Spleen (tissue), 11 donors: ENCODE results near the gene ALKBH8. TPM values are rescaled to one million over a fixed set of nuclear protein-coding genes. Genes with fewer than 3 reads are reported as not detected.
"Not testable (repeated sequence)": the region's sequence is repeated elsewhere in the genome, so short reads cannot be mapped to it uniquely, and the experiment has no call there.

Experiments used
- DNase-seq: peaks from one replicate; pipeline ENCODE4 v3.0.0-alpha.2; 2020
- H3K27ac ChIP-seq, 8 donors: fragments of 200-600 bp; sonication (generic) in 7 of 8; 1 replicate in 4 of 8; 2 replicates in 4 of 8; pipeline versions ENCODE4 v1.5.0 to v1.8.0; 2016 to 2021; ENCODE audit warnings: inconsistent platforms in 4 of 8, mild to moderate bottlenecking in 4 of 8, moderate library complexity in 1 of 8
- H3K27me3 ChIP-seq, 7 donors: fragments of 200-600 bp; sonication (generic) in 6 of 7; replicated peaks in 1 of 7; 1 replicate in 4 of 7; 2 replicates in 3 of 7; pipeline versions ENCODE4 v1.5.0 to v1.8.0; 2016 to 2021; ENCODE audit warnings: inconsistent platforms in 3 of 7, mild to moderate bottlenecking in 1 of 7
- H3K36me3 ChIP-seq, 6 donors: fragments of 200-600 bp; sonication (generic) in 5 of 6; 1 replicate in 4 of 6; 2 replicates in 2 of 6; pipeline versions ENCODE4 v1.5.0 to v1.8.0; 2016 to 2021; ENCODE audit warnings: inconsistent platforms in 2 of 6
- H3K4me1 ChIP-seq, 6 donors: fragments of 200-600 bp; sonication (generic) in 5 of 6; 1 replicate in 3 of 6; 2 replicates in 3 of 6; pipeline versions ENCODE4 v1.5.0 to v1.8.0; 2016 to 2021; ENCODE audit warnings: inconsistent platforms in 3 of 6
- H3K4me3 ChIP-seq, 8 donors: fragments of 200-600 bp; sonication (generic) in 7 of 8; 1 replicate in 4 of 8; 2 replicates in 4 of 8; pipeline versions ENCODE4 v1.5.0 to v1.8.0; 2016 to 2021; ENCODE audit warnings: inconsistent platforms in 4 of 8, mild to moderate bottlenecking in 4 of 8, moderate library complexity in 2 of 8
- H3K9me3 ChIP-seq, 8 donors: fragments of 200-600 bp; sonication (generic) in 7 of 8; 1 replicate in 4 of 8; 2 replicates in 4 of 8; pipeline versions ENCODE4 v1.5.0 to v1.8.0; 2016 to 2021; ENCODE audit warnings: inconsistent platforms in 4 of 8
- CTCF ChIP-seq, 11 experiments: fragments of 200-600 bp in 7 of 11; fragments of 450-650 bp in 4 of 11; sonication (generic) in 4 of 11; IDR thresholded peaks in 8 of 11; conservative IDR thresholded peaks in 3 of 11; 1 replicate in 7 of 11; 2 replicates in 4 of 11; pipeline versions ENCODE4 v1.4.0 to v1.8.0; 2016 to 2021; ENCODE audit warnings: antibody characterized with exemption in 11 of 11, inconsistent platforms in 4 of 11, mild to moderate bottlenecking in 1 of 11
- POLR2A ChIP-seq, 3 donors: fragments of 450-650 bp; IDR thresholded peaks; one replicate each; pipeline ENCODE4 v1.5.1; 2017; ENCODE audit warnings: antibody characterized with exemption in 3 of 3, mild to moderate bottlenecking in 1 of 3
- POLR2AphosphoS5 ChIP-seq, 3 donors: sonication (generic); formaldehyde crosslinking; IDR thresholded peaks; one replicate each; pipeline ENCODE4 v1.5.1; 2017; ENCODE audit warnings: antibody characterized with exemption in 3 of 3
- WGBS, 5 donors: extraction: QIAGEN DNeasy Blood & Tissue Kit in 3 of 5; methylation state at CpG; one replicate each; pipeline versions ENCODE4 v1.1.5 to v1.1.7; 2013 to 2018; 5-methylcytosine and 5-hydroxymethylcytosine counted together
- intact Hi-C: fragments of 100-400 bp; cut with DNase I; formaldehyde crosslinking; loops from one replicate; pipeline ENCODE4 v1.15.0; 2023; ENCODE audit warnings: low total_unique reads
- polyA plus RNA-seq, 3 donors: library from polyadenylated mRNA; stranded (reverse); fragments of 200-250 nt; gene quantifications; one replicate each; pipeline ENCODE4 v1.2.1, GENCODE V29; 2013
- total RNA-seq, 7 donors: library from RNA; depleted of rRNA in 3 of 7; stranded (reverse); fragments of >200 nt in 3 of 7; fragmentation: NEBNext Ultra II Directional in 4 of 7; extraction: Animal tissue kit (Norgen Biotek cat#: 25700) in 4 of 7; gene quantifications; one replicate each; pipeline versions ENCODE4 v1.1.0 to v1.2.1, GENCODE V29; 2016 to 2021
- donor health status: healthy with polysubstance abuse.
- donor health status: DM: no; HTN: no; CAD: no; lungs with moderate emphysema.
- donor health status: DM: no; HTN: no; CAD: no.
- donor health status: Bipolar disorder and iron deficiency.
- donor health status: healthy.
- donor health status: DM: no; HTN: no; CAD: no.
- donor health status: DM: yes; HTN: yes; CAD: no.

ALKBH8 gene
- total and polyA plus RNA-seq, 10 donors = 4.0 to 10.6 (median 9.1) TPM

GRCh38 chr11:107472966-107473365, 92.6 kb downstream of the ALKBH8 start:
- H3K27ac ChIP-seq = no peak overlapping the region
- TF ChIP-seq CTCF (IDR thresholded peaks at IDR 0.05 in 8 of 11, conservative IDR thresholded peaks at IDR 0.05 in 3 of 11) (no peak), POLR2AphosphoS5 (IDR thresholded peaks at IDR 0.05) (no peak), POLR2A (IDR thresholded peaks at IDR 0.05) (no peak)
- no peaks in the 10 kb centered on the region for H3K4me1 ChIP-seq
- 42 to 59% (median 54%) methylated on average over 1 of the region's 1 CpG for WGBS, 5 donors
- H3K9me3 ChIP-seq = no peaks in the 10 kb centered on the region
- no peak overlapping the region for H3K4me3 ChIP-seq
- intact Hi-C loops = no loop called here
- no peak for DNase-seq
- H3K36me3 ChIP-seq = no peaks in the 10 kb centered on the region
- H3K27me3 ChIP-seq = peaks cover 0 to 23% (median 6%) of the 10 kb centered on the region in 7 donors

- DNase-seq = no peak
- WGBS, 5 donors = 37 to 50% (median 47%) methylated on average over 3 of the region's 3 CpGs
- intact Hi-C loops = no loop called here
- TF ChIP-seq POLR2A (IDR thresholded peaks at IDR 0.05) (no peak), POLR2AphosphoS5 (IDR thresholded peaks at IDR 0.05) (no peak), CTCF (IDR thresholded peaks at IDR 0.05 in 8 of 11, conservative IDR thresholded peaks at IDR 0.05 in 3 of 11) (no peak)
- Histone ChIP-seq H3K9me3 (peaks cover 0 to 10% (median 3%) of the 10 kb centered on the region in 8 donors), H3K36me3 (no peaks in the 10 kb centered on the region), H3K27ac (no peak overlapping the region), H3K4me1 (no peaks in the 10 kb centered on the region), H3K4me3 (no peak overlapping the region), H3K27me3 (peaks cover 0 to 40% (median 6%) of the 10 kb centered on the region in 7 donors)
These were observed 96.9 kb downstream of the ALKBH8 start for GRCh38 chr11:107468596-107468995.

- H3K4me3 ChIP-seq = no peak overlapping the region
- TF ChIP-seq POLR2A (IDR thresholded peaks at IDR 0.05) (no peak), CTCF (IDR thresholded peaks at IDR 0.05 in 8 of 11, conservative IDR thresholded peaks at IDR 0.05 in 3 of 11) (no peak)
- H3K4me1 ChIP-seq = no peaks in the 10 kb centered on the region
- no peaks in the 10 kb centered on the region for H3K36me3 ChIP-seq
- WGBS, 5 donors = 71 to 92% (median 85%) methylated on average over 1 of the region's 1 CpG
- intact Hi-C loops = no loop called here
- peaks cover 0 to 14% (median 7%) of the 10 kb centered on the region in 8 donors for H3K9me3 ChIP-seq
- no peak overlapping the region for H3K27ac ChIP-seq
- H3K27me3 ChIP-seq = peaks cover 0 to 40% (median 6%) of the 10 kb centered on the region in 7 donors
- no peak for DNase-seq
These were observed 97.8 kb downstream of the ALKBH8 start for GRCh38 chr11:107467696-107468095.

GRCh38 chr11:107466275-107466866, 99.2 kb downstream of the ALKBH8 start:
- intact Hi-C loops, H3K36me3 ChIP-seq, H3K4me3 ChIP-seq, DNase-seq, H3K4me1 ChIP-seq, H3K27ac ChIP-seq: not testable (repeated sequence)
- peaks cover 0 to 14% (median 7%) of the 10 kb centered on the region in 8 donors for H3K9me3 ChIP-seq
- WGBS, 5 donors = 78 to 87% (median 84%) methylated on average over 9 to 10 of the region's 10 CpGs
- H3K27me3 ChIP-seq = peaks cover 0 to 40% (median 6%) of the 10 kb centered on the region in 7 donors
